HG03039 (cell line): ENCODE measurements around the gene RASGRF2.

ENCODE experiments used
- ATAC-seq: cut with Tn5 transposase; IDR thresholded peaks from one replicate; pipeline ENCODE4 v1.9.1; 2021; ENCODE audit warnings: mild to moderate bottlenecking, moderate library complexity; ENCODE audit not compliant: unreplicated experiment

Gene RASGRF2

GRCh38 chr5:80959768-80960442 lies at the start of gene RASGRF2:
TSS of gene RASGRF2 (plus strand) at chr5:80960363. CDS start at chr5:80960739, 376 bp downstream.
- ATAC-seq = no peak

GRCh38 chr5:80912479-80912878 lies 47.7 kb upstream of the RASGRF2 start:
- no peak for ATAC-seq

GRCh38 chr5:80915716-80916115 lies 44.4 kb upstream of the RASGRF2 start:
- no peak for ATAC-seq

GRCh38 chr5:80916676-80917075 lies 43.5 kb upstream of the RASGRF2 start:
- ATAC-seq = no peak

GRCh38 chr5:80917631-80918030 lies 42.5 kb upstream of the RASGRF2 start:
- ATAC-seq = no peak

- ATAC-seq = no peak
These were observed 40.4 kb upstream of the RASGRF2 start for GRCh38 chr5:80919678-80920196.

- ATAC-seq = no peak
These were observed 39.8 kb upstream of the RASGRF2 start for GRCh38 chr5:80920333-80920732.

GRCh38 chr5:80921026-80921425 lies 39.1 kb upstream of the RASGRF2 start:
- no peak for ATAC-seq

GRCh38 chr5:80925931-80926330 lies 34.2 kb upstream of the RASGRF2 start:
- no peak for ATAC-seq

GRCh38 chr5:80926536-80926935 lies 33.6 kb upstream of the RASGRF2 start:
- no peak for ATAC-seq

GRCh38 chr5:80926979-80927656 lies 33.0 kb upstream of the RASGRF2 start:
- no peak for ATAC-seq

GRCh38 chr5:80928073-80928472 lies 32.1 kb upstream of the RASGRF2 start:
- ATAC-seq = no peak

- no peak for ATAC-seq
These were observed 29.2 kb upstream of the RASGRF2 start for GRCh38 chr5:80930940-80931339.

- ATAC-seq = no peak
These were observed 28.8 kb upstream of the RASGRF2 start for GRCh38 chr5:80931411-80931810.

GRCh38 chr5:80933036-80933435 lies 27.1 kb upstream of the RASGRF2 start:
- ATAC-seq = no peak

GRCh38 chr5:80934751-80935150 lies 25.4 kb upstream of the RASGRF2 start:
- ATAC-seq = no peak

GRCh38 chr5:80935811-80936385 lies 24.3 kb upstream of the RASGRF2 start:
- no peak for ATAC-seq

- no peak for ATAC-seq
These were observed 23.3 kb upstream of the RASGRF2 start for GRCh38 chr5:80936881-80937280.

- ATAC-seq = no peak
These were observed 22.4 kb upstream of the RASGRF2 start for GRCh38 chr5:80937584-80938356.

- no peak for ATAC-seq
These were observed 18.7 kb upstream of the RASGRF2 start for GRCh38 chr5:80941496-80941895.

- ATAC-seq = no peak
These were observed 8.8 kb upstream of the RASGRF2 start for GRCh38 chr5:80951366-80951765.
